ENCODE measurements around the gene PLEKHA7.
"Not testable (repeated sequence)": the region's sequence is repeated elsewhere in the genome, so short reads cannot be mapped to it uniquely, and the experiment has no call there.

The PLEKHA7 gene

GRCh38 chr11:16891964-16892363, 122.2 kb downstream of the PLEKHA7 start:
- H3K27ac ChIP-seq (ENCODE audit: low read depth, low read length) = no peak overlapping the region
- no CpG with 5 or more reads among the region's 1 CpG for WGBS (ENCODE audit: extremely low coverage, insufficient coverage, low lambda C conversion rate)
- DNase-seq = no peak

GRCh38 chr11:16891165-16891564, 123.0 kb downstream of the PLEKHA7 start:
- H3K4me2 ChIP-seq (ENCODE audit: low read length) = no peak overlapping the region
- H2BK5ac ChIP-seq (ENCODE audit: low read length) = no peak overlapping the region
- H2BK15ac ChIP-seq (replicated peaks; ENCODE audit: low read depth) = no peak overlapping the region
- H3K4me1 ChIP-seq (ENCODE audit: control insufficient read depth, low read depth, low read length) = peaks cover 4% of the 10 kb centered on the region
- no CpG with 5 or more reads among the region's 2 CpGs for WGBS (ENCODE audit: extremely low coverage, insufficient coverage, low lambda C conversion rate)
- no peak overlapping the region for H2AK5ac ChIP-seq (ENCODE audit: low read length)
- no peaks in the 10 kb centered on the region for H3K79me1 ChIP-seq (ENCODE audit: low read length)
- H3K79me2 ChIP-seq (ENCODE audit: control insufficient read depth, insufficient read depth, low read length) = no peaks in the 10 kb centered on the region
- no peak overlapping the region for H4K8ac ChIP-seq (ENCODE audit: low read depth, low read length)
- H3K27me3 ChIP-seq (ENCODE audit: insufficient read depth, low read length, poor library complexity) = no peaks in the 10 kb centered on the region
- H3K18ac ChIP-seq (ENCODE audit: low read length) = no peak overlapping the region
- no peak overlapping the region for H3K56ac ChIP-seq (ENCODE audit: low read length)
- H3K36me3 ChIP-seq (ENCODE audit: control insufficient read depth, insufficient read depth, low read length) = no peaks in the 10 kb centered on the region
- no peak overlapping the region for H3K4me3 ChIP-seq (ENCODE audit: low read length)
- no peak overlapping the region for H3K9ac ChIP-seq (ENCODE audit: low read length)
- no peak overlapping the region for H3K23ac ChIP-seq (ENCODE audit: low read length)
- no peak overlapping the region for H3K27ac ChIP-seq (ENCODE audit: low read depth, low read length)
- DNase-seq = peak; percentile 42
- H2BK120ac ChIP-seq (ENCODE audit: low read depth, low read length) = no peak overlapping the region
- no peak overlapping the region for H4K5ac ChIP-seq (ENCODE audit: low read length)
- no peak overlapping the region for H3K4ac ChIP-seq (ENCODE audit: low read depth, low read length)

More at GRCh38 chr11:16891964-16892363, 122.2 kb downstream of the PLEKHA7 start:
- Histone ChIP-seq H4K8ac (ENCODE audit: low read depth, low read length) (no peak overlapping the region), H2BK5ac (ENCODE audit: low read length) (no peak overlapping the region), H3K23ac (ENCODE audit: low read length) (no peak overlapping the region), H3K4me1 (ENCODE audit: control insufficient read depth, low read depth, low read length) (peaks cover 4% of the 10 kb centered on the region), H3K9ac (ENCODE audit: low read length) (no peak overlapping the region), H3K4ac (ENCODE audit: low read depth, low read length) (no peak overlapping the region), H3K36me3 (ENCODE audit: control insufficient read depth, insufficient read depth, low read length) (no peaks in the 10 kb centered on the region), H4K5ac (ENCODE audit: low read length) (no peak overlapping the region), H3K79me1 (ENCODE audit: low read length) (no peaks in the 10 kb centered on the region), H2BK15ac (replicated peaks; ENCODE audit: low read depth) (no peak overlapping the region), H3K4me2 (ENCODE audit: low read length) (no peak overlapping the region), H3K18ac (ENCODE audit: low read length) (no peak overlapping the region), H3K56ac (ENCODE audit: low read length) (no peak overlapping the region), H3K27me3 (ENCODE audit: insufficient read depth, low read length, poor library complexity) (no peaks in the 10 kb centered on the region), H2BK120ac (ENCODE audit: low read depth, low read length) (no peak overlapping the region), H2AK5ac (ENCODE audit: low read length) (no peak overlapping the region), H3K79me2 (ENCODE audit: control insufficient read depth, insufficient read depth, low read length) (no peaks in the 10 kb centered on the region), H3K4me3 (ENCODE audit: low read length) (no peak overlapping the region)

DNA sequence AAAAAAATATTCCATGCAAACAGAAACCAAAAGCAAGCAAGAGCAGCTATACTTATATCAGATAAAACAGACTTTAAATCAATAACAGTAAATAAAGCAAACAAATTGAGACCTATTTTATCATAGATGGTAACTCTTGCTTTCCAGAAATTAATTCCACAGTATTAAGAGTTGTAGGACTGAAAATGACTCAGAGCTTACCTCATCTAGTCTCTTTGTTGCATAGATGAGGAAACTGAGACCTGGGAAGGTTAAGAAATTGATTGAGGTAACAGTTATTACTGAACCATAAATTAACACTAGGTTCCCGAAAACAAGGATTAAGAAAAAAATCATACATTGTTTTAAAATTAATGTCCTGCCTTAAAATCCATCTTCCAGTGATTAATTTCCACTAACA, 123.8 kb downstream of the PLEKHA7 start:
- H3K4me1 ChIP-seq (ENCODE audit: control insufficient read depth, low read depth, low read length) = peaks cover 4% of the 10 kb centered on the region
- no peak overlapping the region for H3K27ac ChIP-seq (ENCODE audit: low read depth, low read length)
- no peak overlapping the region for H3K9ac ChIP-seq (ENCODE audit: low read length)
- H3K27me3 ChIP-seq (ENCODE audit: insufficient read depth, low read length, poor library complexity) = no peaks in the 10 kb centered on the region
- no peak overlapping the region for H2BK15ac ChIP-seq (replicated peaks; ENCODE audit: low read depth)
- H2BK5ac ChIP-seq (ENCODE audit: low read length) = no peak overlapping the region
- no peak overlapping the region for H3K56ac ChIP-seq (ENCODE audit: low read length)
- no peak overlapping the region for H4K5ac ChIP-seq (ENCODE audit: low read length)
- no peaks in the 10 kb centered on the region for H3K79me2 ChIP-seq (ENCODE audit: control insufficient read depth, insufficient read depth, low read length)
- no peaks in the 10 kb centered on the region for H3K79me1 ChIP-seq (ENCODE audit: low read length)
- no peak overlapping the region for H3K23ac ChIP-seq (ENCODE audit: low read length)
- no peak overlapping the region for H3K4ac ChIP-seq (ENCODE audit: low read depth, low read length)
- H2AK5ac ChIP-seq (ENCODE audit: low read length) = no peak overlapping the region
- no peak overlapping the region for H4K8ac ChIP-seq (ENCODE audit: low read depth, low read length)
- no peak overlapping the region for H3K4me2 ChIP-seq (ENCODE audit: low read length)
- no peaks in the 10 kb centered on the region for H3K36me3 ChIP-seq (ENCODE audit: control insufficient read depth, insufficient read depth, low read length)
- WGBS (ENCODE audit: extremely low coverage, insufficient coverage, low lambda C conversion rate) = no CpG with 5 or more reads among the region's 1 CpG
- H2BK120ac ChIP-seq (ENCODE audit: low read depth, low read length) = no peak overlapping the region
- H3K4me3 ChIP-seq (ENCODE audit: low read length) = no peak overlapping the region
- DNase-seq = no peak
- H3K18ac ChIP-seq (ENCODE audit: low read length) = no peak overlapping the region

GRCh38 chr11:16889905-16890304, 124.3 kb downstream of the PLEKHA7 start:
- no peak overlapping the region for H2BK5ac ChIP-seq (ENCODE audit: low read length)
- H4K5ac ChIP-seq (ENCODE audit: low read length) = no peak overlapping the region
- no peak overlapping the region for H3K18ac ChIP-seq (ENCODE audit: low read length)
- H3K56ac ChIP-seq (ENCODE audit: low read length) = no peak overlapping the region
- H3K36me3 ChIP-seq (ENCODE audit: control insufficient read depth, insufficient read depth, low read length) = no peaks in the 10 kb centered on the region
- no peak overlapping the region for H3K4me3 ChIP-seq (ENCODE audit: low read length)
- no peak for DNase-seq
- no peak overlapping the region for H3K4ac ChIP-seq (ENCODE audit: low read depth, low read length)
- H2BK15ac ChIP-seq (replicated peaks; ENCODE audit: low read depth) = no peak overlapping the region
- H3K4me1 ChIP-seq (ENCODE audit: control insufficient read depth, low read depth, low read length) = peaks cover 4% of the 10 kb centered on the region
- H3K27me3 ChIP-seq (ENCODE audit: insufficient read depth, low read length, poor library complexity) = no peaks in the 10 kb centered on the region
- no peak overlapping the region for H3K9ac ChIP-seq (ENCODE audit: low read length)
- no CpG with 5 or more reads among the region's 1 CpG for WGBS (ENCODE audit: extremely low coverage, insufficient coverage, low lambda C conversion rate)
- no peak overlapping the region for H3K27ac ChIP-seq (ENCODE audit: low read depth, low read length)
- H3K4me2 ChIP-seq (ENCODE audit: low read length) = no peak overlapping the region
- H2BK120ac ChIP-seq (ENCODE audit: low read depth, low read length) = no peak overlapping the region
- H3K79me2 ChIP-seq (ENCODE audit: control insufficient read depth, insufficient read depth, low read length) = no peaks in the 10 kb centered on the region
- H3K23ac ChIP-seq (ENCODE audit: low read length) = no peak overlapping the region
- no peak overlapping the region for H4K8ac ChIP-seq (ENCODE audit: low read depth, low read length)
- no peak overlapping the region for H2AK5ac ChIP-seq (ENCODE audit: low read length)
- H3K79me1 ChIP-seq (ENCODE audit: low read length) = no peaks in the 10 kb centered on the region

DNA sequence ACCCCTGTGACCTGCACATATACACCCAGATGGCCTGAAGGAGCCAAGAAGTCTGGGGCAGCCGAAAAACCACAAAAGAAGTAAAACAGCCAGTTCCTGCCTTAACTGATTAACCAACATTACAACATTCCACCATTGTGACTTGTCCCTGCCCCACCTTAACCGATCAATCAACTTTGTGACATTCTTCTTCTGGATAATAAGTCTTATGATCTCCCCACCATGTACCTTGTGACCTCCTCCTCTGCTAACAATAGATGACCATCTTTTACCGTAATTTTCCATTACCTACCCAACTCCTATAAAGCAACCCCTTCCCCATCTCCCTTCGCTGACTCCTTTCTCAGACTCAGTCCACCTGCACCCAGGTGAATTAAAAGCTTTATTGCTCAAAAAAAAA, 125.2 kb downstream of the PLEKHA7 start:
- H3K79me2 ChIP-seq (ENCODE audit: control insufficient read depth, insufficient read depth, low read length); H3K23ac ChIP-seq (ENCODE audit: low read length); H3K27me3 ChIP-seq (ENCODE audit: insufficient read depth, low read length, poor library complexity); DNase-seq; H2BK5ac ChIP-seq (ENCODE audit: low read length); H2BK120ac ChIP-seq (ENCODE audit: low read depth, low read length); H3K4ac ChIP-seq (ENCODE audit: low read depth, low read length); H3K18ac ChIP-seq (ENCODE audit: low read length); H2BK15ac ChIP-seq (replicated peaks; ENCODE audit: low read depth); H3K4me2 ChIP-seq (ENCODE audit: low read length); H3K4me1 ChIP-seq (ENCODE audit: control insufficient read depth, low read depth, low read length); H4K5ac ChIP-seq (ENCODE audit: low read length); H3K4me3 ChIP-seq (ENCODE audit: low read length); H3K79me1 ChIP-seq (ENCODE audit: low read length); H3K9ac ChIP-seq (ENCODE audit: low read length); H3K36me3 ChIP-seq (ENCODE audit: control insufficient read depth, insufficient read depth, low read length); H4K8ac ChIP-seq (ENCODE audit: low read depth, low read length); H3K56ac ChIP-seq (ENCODE audit: low read length); H3K27ac ChIP-seq (ENCODE audit: low read depth, low read length); H2AK5ac ChIP-seq (ENCODE audit: low read length): not testable (repeated sequence)
- WGBS (ENCODE audit: extremely low coverage, insufficient coverage, low lambda C conversion rate) = no CpG with 5 or more reads among the region's 4 CpGs

GRCh38 chr11:16887887-16888286, 126.3 kb downstream of the PLEKHA7 start:
- not testable (repeated sequence) for H3K4ac ChIP-seq (ENCODE audit: low read depth, low read length); H3K9ac ChIP-seq (ENCODE audit: low read length); H3K79me1 ChIP-seq (ENCODE audit: low read length); H3K36me3 ChIP-seq (ENCODE audit: control insufficient read depth, insufficient read depth, low read length); H2BK15ac ChIP-seq (replicated peaks; ENCODE audit: low read depth); H3K79me2 ChIP-seq (ENCODE audit: control insufficient read depth, insufficient read depth, low read length); H2BK120ac ChIP-seq (ENCODE audit: low read depth, low read length); H3K56ac ChIP-seq (ENCODE audit: low read length); H2AK5ac ChIP-seq (ENCODE audit: low read length); DNase-seq; H2BK5ac ChIP-seq (ENCODE audit: low read length); H3K4me1 ChIP-seq (ENCODE audit: control insufficient read depth, low read depth, low read length); H3K23ac ChIP-seq (ENCODE audit: low read length); H3K4me3 ChIP-seq (ENCODE audit: low read length); H3K27me3 ChIP-seq (ENCODE audit: insufficient read depth, low read length, poor library complexity); H3K4me2 ChIP-seq (ENCODE audit: low read length); H4K5ac ChIP-seq (ENCODE audit: low read length); H3K18ac ChIP-seq (ENCODE audit: low read length); H3K27ac ChIP-seq (ENCODE audit: low read depth, low read length); H4K8ac ChIP-seq (ENCODE audit: low read depth, low read length)
- no CpG with 5 or more reads among the region's 23 CpGs for WGBS (ENCODE audit: extremely low coverage, insufficient coverage, low lambda C conversion rate)
